Gastroesophageal sphincter (tissue), 4 donors: Measurements from ENCODE around the gene RNF41. TPM values are rescaled to one million over a fixed set of nuclear protein-coding genes. Genes with fewer than 3 reads are reported as not detected.

Experiments
- ATAC-seq: fragments of 150-250 bp; one replicate; pipeline ENCODE4 v1.9.1; 2016; ENCODE audit warnings: mild to moderate bottlenecking, moderate library complexity
- H3K27ac ChIP-seq, 4 donors: fragments of 200-600 bp; sonication (generic) in 3 of 4; 1 replicate in 3 of 4; 2 replicates in 1 of 4; pipeline ENCODE4 v1.5.1; 2016 to 2019
- H3K27me3 ChIP-seq: fragments of 200-600 bp; sonication (generic); one replicate; pipeline ENCODE4 v1.5.1; 2019
- H3K36me3 ChIP-seq, 2 donors: fragments of 200-600 bp; sonication (generic); one replicate each; pipeline ENCODE4 v1.5.1; 2019; ENCODE audit warnings: control low read depth in 1 of 2
- H3K4me1 ChIP-seq, 3 donors: fragments of 200-600 bp; sonication (generic); 1 replicate in 2 of 3; 2 replicates in 1 of 3; pipeline ENCODE4 v1.5.1; 2016 to 2019; ENCODE audit warnings: control low read depth in 2 of 3
- H3K4me3 ChIP-seq, 2 donors: fragments of 200-600 bp; sonication (generic); one replicate each; pipeline ENCODE4 v1.5.1; 2019; ENCODE audit warnings: mild to moderate bottlenecking in 1 of 2, moderate library complexity in 1 of 2
- H3K9me3 ChIP-seq, 3 donors: fragments of 200-600 bp; sonication (generic); one replicate each; pipeline ENCODE4 v1.5.1; 2017 to 2019; ENCODE audit warnings: control low read depth in 2 of 3
- EP300 ChIP-seq: sonication (generic); formaldehyde crosslinking; IDR thresholded peaks from one replicate; pipeline ENCODE4 v1.6.1; 2017; ENCODE audit warnings: antibody characterized with exemption, mild to moderate bottlenecking
- POLR2A ChIP-seq, 2 donors: fragments of 450-650 bp; IDR thresholded peaks; one replicate each; pipeline ENCODE4 v1.6.1; 2017; ENCODE audit warnings: antibody characterized with exemption in 2 of 2, mild to moderate bottlenecking in 2 of 2, moderate library complexity in 1 of 2
- POLR2AphosphoS5 ChIP-seq: sonication (generic); formaldehyde crosslinking; IDR thresholded peaks from one replicate; pipeline ENCODE4 v1.6.1; 2017; ENCODE audit warnings: antibody characterized with exemption
- WGBS, 2 donors: methylation state at CpG; one replicate each; pipeline ENCODE4 v1.1.5; 2018; ENCODE audit warnings: low coverage in 1 of 2; 5-methylcytosine and 5-hydroxymethylcytosine counted together
- total RNA-seq, 4 donors: library from RNA; depleted of rRNA; stranded (reverse); fragments of >200 nt; gene quantifications; one replicate each; pipeline ENCODE4 v1.1.0, GENCODE V29; 2016
- TF ChIP-seq, protein P1 (sequence below), 4 experiments: fragments of 200-600 bp in 2 of 4; fragments of 450-650 bp in 2 of 4; sonication (generic) in 1 of 4; IDR thresholded peaks; one replicate each; pipeline ENCODE4 v1.5.1; 2017 to 2019; ENCODE audit warnings: antibody characterized with exemption in 4 of 4, mild to moderate bottlenecking in 2 of 4, moderate library complexity in 2 of 4

Gene RNF41
- total RNA-seq, 4 donors from 2014 or later, result 63.7 to 119 (median 102) TPM

DNA sequence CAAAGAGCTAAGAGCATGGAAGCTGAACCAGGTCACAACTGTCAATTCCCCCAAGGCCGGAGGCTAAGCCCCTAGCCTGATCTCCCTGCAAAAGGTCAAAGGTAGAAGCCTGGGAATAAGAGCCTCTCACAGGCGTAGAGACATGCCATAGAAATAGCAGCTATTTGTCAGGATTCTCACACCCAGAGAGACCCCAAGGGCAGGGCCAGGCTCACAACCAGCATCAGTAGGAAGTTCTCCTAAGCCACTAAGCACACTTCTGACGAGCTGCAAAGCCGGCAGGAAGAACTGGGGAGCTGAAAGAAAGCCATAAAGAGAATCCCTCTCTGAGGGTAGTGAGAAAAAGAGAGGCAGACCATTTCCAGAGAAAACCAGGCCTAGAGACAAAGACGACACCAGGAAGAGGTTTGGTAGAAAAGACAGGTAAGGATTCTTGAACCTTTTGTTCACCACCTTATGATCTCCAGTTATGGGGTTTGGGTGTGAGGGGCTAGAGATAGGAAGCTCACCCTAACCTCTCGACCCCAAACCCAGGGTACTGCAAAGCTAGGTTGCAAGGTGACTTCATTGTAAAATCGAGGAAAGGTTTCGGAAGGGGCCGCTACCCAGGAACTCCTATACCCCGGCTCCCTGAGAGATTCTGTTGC lies 33.5 kb downstream of the RNF41 start:
- peaks cover 0 to 38% of the 10 kb centered on the region in 2 donors for H3K36me3 ChIP-seq
- peak overlapping the region; percentile 64 to 97 (median 94) for H3K27ac ChIP-seq
- 11% methylated on average over 8 of the region's 10 CpGs; no CpG with 5 or more reads in 1 of the 2 donors for WGBS, 2 donors
- H3K4me3 ChIP-seq, result peak overlapping the region; percentile 71 to 94
- no peak for ATAC-seq
- no peaks in the 10 kb centered on the region for H3K27me3 ChIP-seq
- H3K4me1 ChIP-seq, result peaks cover 0 to 34% (median 18%) of the 10 kb centered on the region in 3 donors
- no peaks in the 10 kb centered on the region for H3K9me3 ChIP-seq
- TF ChIP-seq, protein P1, sequence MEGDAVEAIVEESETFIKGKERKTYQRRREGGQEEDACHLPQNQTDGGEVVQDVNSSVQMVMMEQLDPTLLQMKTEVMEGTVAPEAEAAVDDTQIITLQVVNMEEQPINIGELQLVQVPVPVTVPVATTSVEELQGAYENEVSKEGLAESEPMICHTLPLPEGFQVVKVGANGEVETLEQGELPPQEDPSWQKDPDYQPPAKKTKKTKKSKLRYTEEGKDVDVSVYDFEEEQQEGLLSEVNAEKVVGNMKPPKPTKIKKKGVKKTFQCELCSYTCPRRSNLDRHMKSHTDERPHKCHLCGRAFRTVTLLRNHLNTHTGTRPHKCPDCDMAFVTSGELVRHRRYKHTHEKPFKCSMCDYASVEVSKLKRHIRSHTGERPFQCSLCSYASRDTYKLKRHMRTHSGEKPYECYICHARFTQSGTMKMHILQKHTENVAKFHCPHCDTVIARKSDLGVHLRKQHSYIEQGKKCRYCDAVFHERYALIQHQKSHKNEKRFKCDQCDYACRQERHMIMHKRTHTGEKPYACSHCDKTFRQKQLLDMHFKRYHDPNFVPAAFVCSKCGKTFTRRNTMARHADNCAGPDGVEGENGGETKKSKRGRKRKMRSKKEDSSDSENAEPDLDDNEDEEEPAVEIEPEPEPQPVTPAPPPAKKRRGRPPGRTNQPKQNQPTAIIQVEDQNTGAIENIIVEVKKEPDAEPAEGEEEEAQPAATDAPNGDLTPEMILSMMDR (IDR thresholded peaks at IDR 0.05), result no peak
- no peak for TF ChIP-seq POLR2A (IDR thresholded peaks at IDR 0.05)
- no peak for TF ChIP-seq POLR2AphosphoS5
- no peak for TF ChIP-seq EP300

DNA sequence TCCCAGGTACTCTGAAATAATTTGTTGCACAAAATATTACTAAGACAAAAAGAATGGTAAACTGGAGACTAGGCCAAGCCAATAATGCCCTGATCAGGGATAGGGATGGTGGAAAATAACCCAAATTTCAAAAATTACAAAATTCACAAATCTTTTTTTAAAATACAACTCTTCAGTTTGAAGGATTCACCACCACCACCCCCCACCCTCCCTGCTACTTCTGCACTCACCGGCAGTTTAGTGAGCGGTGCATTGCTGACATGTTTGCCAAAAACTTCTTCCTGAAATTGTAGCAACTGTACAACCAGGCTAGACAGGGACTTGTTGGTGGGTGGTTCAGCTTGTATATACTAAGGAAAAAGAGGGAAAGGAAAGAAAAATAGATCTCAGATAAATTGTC lies 34.8 kb downstream of the RNF41 start:
- 41% methylated on average over 2 of the region's 2 CpGs; no CpG with 5 or more reads in 1 of the 2 donors for WGBS, 2 donors
- H3K4me1 ChIP-seq, result peaks cover 0 to 34% (median 18%) of the 10 kb centered on the region in 3 donors
- no peaks in the 10 kb centered on the region for H3K9me3 ChIP-seq
- ATAC-seq, result no peak
- H3K27ac ChIP-seq, result peak overlapping the region in 2 of 4 donors; percentile 26 to 38
- TF ChIP-seq POLR2A (IDR thresholded peaks at IDR 0.05) (no peak), POLR2AphosphoS5 (no peak), EP300 (no peak)
- TF ChIP-seq, protein P1 (IDR thresholded peaks at IDR 0.05), result no peak
- H3K4me3 ChIP-seq, result no peak overlapping the region
- peaks cover 0 to 51% of the 10 kb centered on the region in 2 donors for H3K36me3 ChIP-seq
- no peaks in the 10 kb centered on the region for H3K27me3 ChIP-seq

DNA sequence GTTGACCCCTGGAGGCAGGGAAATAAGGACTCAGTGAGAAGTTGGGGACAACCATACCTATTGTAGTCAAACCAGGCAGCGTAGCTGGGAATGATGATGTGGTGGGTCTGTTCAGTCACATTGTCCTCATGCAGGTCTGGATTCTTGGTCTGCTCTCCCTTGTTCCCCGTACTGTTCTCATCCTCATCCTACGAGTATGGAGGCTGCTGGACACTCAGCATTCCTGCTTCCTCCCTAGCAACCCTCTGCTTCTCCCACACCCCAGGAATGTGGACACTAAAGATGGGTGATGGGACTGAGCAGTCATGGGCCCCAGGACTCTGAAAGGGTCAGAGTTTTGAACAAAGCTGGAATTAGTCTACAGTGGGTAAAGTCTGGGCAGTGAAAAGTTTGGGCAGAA lies 43.4 kb downstream of the RNF41 start:
- no peak for TF ChIP-seq POLR2AphosphoS5
- Histone ChIP-seq H3K36me3 (peaks cover 6 to 100% of the 10 kb centered on the region in 2 donors), H3K9me3 (no peaks in the 10 kb centered on the region), H3K27me3 (no peaks in the 10 kb centered on the region), H3K4me3 (no peak overlapping the region), H3K27ac (no peak overlapping the region), H3K4me1 (no peaks in the 10 kb centered on the region)
- no peak for ATAC-seq
- WGBS, 2 donors, result 89 to 100% methylated on average over 1 of the region's 3 CpGs

DNA sequence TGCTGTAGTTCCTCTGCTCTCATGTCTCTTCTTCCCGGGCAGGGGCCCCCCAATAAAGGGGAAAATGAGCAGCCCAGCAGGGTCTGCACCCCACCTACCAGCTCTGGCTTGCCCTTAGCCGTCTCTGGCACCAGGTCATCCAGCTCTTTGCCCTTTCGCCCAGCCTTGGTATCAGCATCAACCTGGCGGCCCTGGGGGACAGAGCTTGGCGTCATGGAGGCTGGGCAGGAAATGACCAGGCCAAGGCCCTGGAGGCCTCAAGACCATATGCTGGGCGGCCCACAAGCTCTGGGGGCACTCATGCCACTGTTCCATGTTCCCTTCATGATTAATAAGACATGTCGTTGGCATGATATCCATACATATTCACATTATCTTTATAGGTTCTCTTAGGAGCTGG lies 48.9 kb downstream of the RNF41 start:
- no peak overlapping the region for H3K27ac ChIP-seq
- no peak for ATAC-seq
- WGBS, 2 donors, result 88 to 90% methylated on average over 2 to 3 of the region's 7 CpGs

DNA sequence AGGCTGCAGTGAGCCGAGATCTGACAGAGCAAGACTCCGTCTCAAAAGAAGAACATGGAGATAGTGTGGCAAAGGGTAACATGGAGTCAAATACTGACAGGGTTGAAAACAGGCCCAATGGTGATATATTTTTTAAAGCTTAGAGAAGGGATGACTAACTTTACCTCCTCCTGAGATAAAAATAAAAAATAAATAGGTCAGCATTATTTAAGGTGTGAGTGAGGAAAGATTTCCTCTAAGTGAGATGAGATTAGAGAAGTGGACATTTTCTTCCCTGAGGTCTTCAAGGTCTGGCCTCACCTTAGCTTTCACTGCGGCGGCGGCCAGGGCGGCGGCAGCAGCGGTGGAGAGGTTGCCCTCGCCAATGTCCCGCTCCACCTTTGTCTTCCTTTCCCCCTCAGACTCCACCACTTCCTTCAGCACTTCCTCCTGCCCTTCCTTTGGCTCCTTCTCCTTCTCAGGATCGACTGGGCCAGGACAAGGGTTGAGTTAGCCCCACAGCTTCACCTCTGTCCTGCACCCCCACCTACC lies 52.4 kb downstream of the RNF41 start:
- no peaks in the 10 kb centered on the region for H3K9me3 ChIP-seq
- H3K4me1 ChIP-seq, result peaks cover 0 to 10% (median 0%) of the 10 kb centered on the region in 3 donors
- H3K4me3 ChIP-seq, result no peak overlapping the region
- H3K36me3 ChIP-seq, result peaks cover 0 to 100% of the 10 kb centered on the region in 2 donors
- H3K27ac ChIP-seq, result no peak overlapping the region
- no peaks in the 10 kb centered on the region for H3K27me3 ChIP-seq
- 80 to 88% methylated on average over 4 to 11 of the region's 11 CpGs for WGBS, 2 donors
- TF ChIP-seq, protein P1 (IDR thresholded peaks at IDR 0.05), result no peak
- ATAC-seq, result no peak

More for the DNA sequence above, 48.9 kb downstream of the RNF41 start:
- Histone ChIP-seq H3K27me3 (no peaks in the 10 kb centered on the region), H3K9me3 (no peaks in the 10 kb centered on the region), H3K4me3 (no peak overlapping the region), H3K36me3 (peaks cover 0 to 100% of the 10 kb centered on the region in 2 donors), H3K4me1 (no peaks in the 10 kb centered on the region)
- TF ChIP-seq POLR2AphosphoS5, result no peak

DNA sequence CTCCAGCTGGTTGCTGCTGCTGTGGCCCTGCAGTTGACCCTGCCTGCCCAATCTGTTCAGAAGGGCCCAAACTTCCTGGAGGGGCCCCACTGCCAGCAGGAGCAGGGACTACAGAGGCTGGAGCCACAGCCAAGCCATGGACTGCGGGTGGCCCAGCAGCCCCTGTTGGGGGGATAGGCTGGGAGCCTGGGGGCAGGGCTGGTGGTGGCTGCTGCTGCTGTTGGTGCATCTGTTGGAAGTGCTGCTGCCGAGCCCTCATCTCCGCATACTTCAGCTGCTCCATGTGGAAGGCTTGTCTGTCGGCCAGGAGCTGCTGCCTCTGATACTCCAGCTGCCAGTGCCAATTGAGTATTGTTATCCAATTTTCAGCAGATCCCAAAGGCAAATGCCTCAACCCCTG lies 56.4 kb downstream of the RNF41 start:
- Histone ChIP-seq H3K9me3 (no peaks in the 10 kb centered on the region), H3K4me3 (no peak overlapping the region), H3K36me3 (peaks cover 0 to 100% of the 10 kb centered on the region in 2 donors), H3K27ac (peak overlapping the region in 3 of 4 donors; percentile 46 to 96 (median 93)), H3K27me3 (no peaks in the 10 kb centered on the region), H3K4me1 (peaks cover 0 to 49% (median 14%) of the 10 kb centered on the region in 3 donors)
- 17% methylated on average over 1 of the region's 4 CpGs; no CpG with 5 or more reads in 1 of the 2 donors for WGBS, 2 donors
- ATAC-seq, result no peak
- TF ChIP-seq, protein P1 (IDR thresholded peaks at IDR 0.05), result no peak
- TF ChIP-seq EP300, result no peak
- TF ChIP-seq POLR2AphosphoS5, result no peak
- TF ChIP-seq POLR2A (IDR thresholded peaks at IDR 0.05), result no peak
